Kidney glomerular epithelial cell (primary cell): ENCODE measurements around the gene EHD1.
A peak's percentile ranks its signal among the peaks of the same experiment; 100 is the strongest.
"Not testable (repeated sequence)": the region's sequence is repeated elsewhere in the genome, so short reads cannot be mapped to it uniquely, and the experiment has no call there.

Experiments
- DNase-seq: peaks from one replicate; lab custom pipeline; 2025; lab: John Stamatoyannopoulos, UW

The EHD1 gene

GRCh38 chr11:64856382-64857227 is 21.8 kb downstream of the EHD1 start:
- peak; percentile 59 for DNase-seq

GRCh38 chr11:64855596-64856304 is 22.7 kb downstream of the EHD1 start:
- DNase-seq, result no peak

GRCh38 chr11:64854534-64855502 is 23.6 kb downstream of the EHD1 start:
- peak; percentile 95 for DNase-seq

GRCh38 chr11:64854157-64854533 is 24.3 kb downstream of the EHD1 start:
- DNase-seq, result no peak

GRCh38 chr11:64853709-64854108 is 24.7 kb downstream of the EHD1 start:
- DNase-seq, result no peak

- DNase-seq, result no peak
These were observed 25.5 kb downstream of the EHD1 start for GRCh38 chr11:64852804-64853509.

- no peak for DNase-seq
These were observed 26.5 kb downstream of the EHD1 start for GRCh38 chr11:64851831-64852351.

GRCh38 chr11:64850979-64851567 is 27.3 kb downstream of the EHD1 start:
- no peak for DNase-seq

- DNase-seq, result no peak
These were observed 28.6 kb downstream of the EHD1 start for GRCh38 chr11:64849598-64850356.

- no peak for DNase-seq
These were observed 29.4 kb downstream of the EHD1 start for GRCh38 chr11:64848826-64849597.

GRCh38 chr11:64848214-64848825 is 30.1 kb downstream of the EHD1 start:
- DNase-seq, result no peak

- peak; percentile 83 for DNase-seq
These were observed 31.3 kb downstream of the EHD1 start for GRCh38 chr11:64846998-64847666.

GRCh38 chr11:64845776-64846129 is 32.7 kb downstream of the EHD1 start:
- DNase-seq, result not testable (repeated sequence)

GRCh38 chr11:64845129-64845775 is 33.2 kb downstream of the EHD1 start:
- no peak for DNase-seq

- peak; percentile 8 for DNase-seq
These were observed 33.9 kb downstream of the EHD1 start, which contains the start of gene CDC42BPG for GRCh38 chr11:64844330-64845128. Gene CDC42BPG, minus strand, starts transcription at chr11:64844653. Its CDS starts 84 bp downstream, at chr11:64844569.

GRCh38 chr11:64843686-64844329 is 34.6 kb downstream of the EHD1 start:
- no peak for DNase-seq
